Renal cortex interstitium (tissue), 11 donors: Measurements from ENCODE around the gene CRYZL1. TPM values are rescaled to one million over a fixed set of nuclear protein-coding genes. Genes with fewer than 3 reads are reported as not detected.
A peak's percentile ranks its signal among the peaks of the same experiment; 100 is the strongest.

ENCODE experiments used
- DNase-seq, 11 donors: peaks; one replicate each; pipeline ENCODE4 v3.0.0-alpha.2; 2013; ENCODE audit warnings: low read depth in 9 of 11, low spot score in 4 of 11; ENCODE audit errors: extremely low read depth in 1 of 11
- polyA plus RNA-seq, 3 donors: library from polyadenylated mRNA; unstranded; fragments of 120-200 nt; gene quantifications; one replicate each; pipeline ENCODE4 v1.2.1, GENCODE V29; 2013; ENCODE audit not compliant: insufficient read length in 3 of 3

Gene CRYZL1
- polyA plus RNA-seq, 3 donors = 59.2 to 74.0 (median 71.2) TPM

DNA sequence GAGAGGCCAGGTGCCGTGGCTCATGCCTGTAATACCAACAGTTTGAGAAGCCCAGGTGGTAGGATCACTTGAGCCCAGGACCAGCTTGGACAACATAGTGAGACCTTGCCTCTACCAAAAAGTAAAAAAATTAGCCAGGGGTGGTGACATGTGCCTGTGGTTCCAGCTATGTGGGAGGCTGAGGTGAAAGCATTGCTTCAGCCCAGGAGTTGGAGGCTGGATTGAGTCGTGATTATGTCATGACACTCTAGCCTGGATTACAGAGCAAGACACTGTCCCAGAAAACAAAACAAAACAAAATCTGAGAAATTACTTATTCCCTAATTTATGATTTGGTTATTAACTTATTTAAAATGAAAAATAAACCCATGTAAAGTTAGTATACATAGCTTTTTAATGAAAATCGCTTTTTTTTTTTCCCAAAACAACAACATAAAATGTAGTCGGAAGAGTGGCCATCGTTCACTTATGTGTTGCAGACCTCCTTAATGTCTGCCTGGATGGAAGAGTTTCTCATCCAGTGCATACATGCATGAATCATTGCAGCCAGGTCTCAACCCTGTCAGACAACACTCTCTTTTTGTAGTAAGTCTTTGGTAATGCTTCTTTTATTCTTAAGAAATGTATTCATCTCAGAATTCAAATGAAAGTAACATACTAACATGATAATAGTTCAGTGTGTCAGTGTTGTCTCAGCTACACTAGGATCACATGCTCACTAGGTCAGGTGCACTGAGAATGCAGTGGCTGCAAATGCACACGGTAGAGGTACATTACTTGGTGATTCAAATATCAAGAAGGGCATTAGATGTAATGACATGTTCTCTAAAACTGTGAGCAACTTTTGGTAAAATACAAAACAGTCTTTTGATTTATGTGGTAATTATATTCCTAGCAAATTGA is 28.8 kb upstream of the CRYZL1 start:
- DNase-seq = no peak

DNA sequence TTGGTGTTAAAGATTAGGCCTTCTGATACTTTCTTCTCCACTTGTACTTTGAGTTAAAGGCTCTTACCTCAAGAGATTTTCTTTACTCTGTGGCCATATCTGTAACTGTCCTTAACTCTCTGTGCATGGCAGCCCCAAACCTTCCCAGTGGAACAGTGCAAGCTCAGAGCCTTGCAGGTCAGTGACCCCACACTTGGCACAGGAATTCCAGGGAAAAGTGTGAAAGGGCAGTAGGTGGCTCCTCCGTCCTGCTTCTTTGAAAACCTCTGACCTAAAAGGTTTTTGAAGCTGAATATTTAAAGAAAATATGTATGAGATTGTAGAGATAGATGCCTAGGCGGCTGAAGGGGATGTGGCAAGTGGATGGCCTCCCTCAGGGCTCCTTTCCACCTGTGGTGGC is 27.1 kb upstream of the CRYZL1 start:
- DNase-seq = no peak

DNA sequence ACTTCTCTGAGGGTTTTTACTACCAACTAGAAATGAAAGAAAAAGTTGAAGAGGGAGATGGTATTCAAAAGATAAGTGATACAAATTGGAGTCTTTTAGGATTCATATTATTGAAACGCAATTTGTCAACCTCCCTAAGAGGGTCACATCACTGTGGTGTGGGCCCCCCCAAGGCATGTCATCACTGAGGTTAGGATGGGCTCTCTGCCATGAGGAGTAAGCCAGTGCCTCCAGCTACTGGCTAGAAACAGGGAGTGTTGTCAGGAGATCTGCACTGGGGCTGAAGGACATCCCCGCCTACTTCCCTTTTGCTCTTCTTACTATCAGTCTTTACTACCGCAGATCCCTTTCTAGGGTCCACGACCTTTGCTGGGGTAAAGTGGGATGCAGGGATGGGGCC is 26.6 kb upstream of the CRYZL1 start:
- DNase-seq = no peak

DNA sequence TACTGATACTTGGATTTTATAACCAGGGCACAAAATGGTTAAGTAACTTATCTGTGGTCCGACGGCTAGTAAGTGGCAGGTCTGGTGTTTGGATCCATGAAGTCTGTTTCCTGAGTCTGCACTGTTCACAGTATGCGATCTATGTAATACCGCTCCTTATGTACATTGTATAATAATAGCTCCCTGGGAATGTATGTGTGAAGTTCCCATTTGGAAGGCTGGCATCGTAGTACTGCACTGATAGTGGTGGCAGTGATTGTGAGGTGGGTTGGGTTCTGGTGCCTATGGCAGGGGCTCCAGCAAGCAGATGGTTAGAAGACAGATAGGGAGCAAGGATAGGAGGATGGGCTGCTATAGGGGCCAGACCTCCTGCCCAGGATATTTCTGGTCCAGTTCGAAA is 26.1 kb upstream of the CRYZL1 start:
- DNase-seq = no peak

DNA sequence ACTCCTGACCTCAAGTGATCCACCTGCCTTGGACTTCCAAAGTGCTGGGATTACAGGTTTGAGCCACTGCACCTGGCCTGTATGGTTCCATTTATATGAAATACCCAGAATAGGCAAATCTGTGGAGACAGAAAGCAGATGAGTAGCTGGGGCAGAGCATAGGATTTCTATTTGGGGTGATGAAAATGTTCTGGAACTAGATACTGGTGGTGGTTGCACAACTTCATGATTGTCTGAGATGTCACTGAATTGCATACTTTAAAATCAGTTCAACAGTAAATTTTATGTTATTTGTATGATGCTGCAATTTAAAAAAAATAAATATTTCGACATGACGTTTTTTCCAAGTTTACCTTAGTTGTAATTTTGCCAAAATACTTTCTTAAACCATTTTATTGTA is 24.6 kb upstream of the CRYZL1 start:
- no peak for DNase-seq

DNA sequence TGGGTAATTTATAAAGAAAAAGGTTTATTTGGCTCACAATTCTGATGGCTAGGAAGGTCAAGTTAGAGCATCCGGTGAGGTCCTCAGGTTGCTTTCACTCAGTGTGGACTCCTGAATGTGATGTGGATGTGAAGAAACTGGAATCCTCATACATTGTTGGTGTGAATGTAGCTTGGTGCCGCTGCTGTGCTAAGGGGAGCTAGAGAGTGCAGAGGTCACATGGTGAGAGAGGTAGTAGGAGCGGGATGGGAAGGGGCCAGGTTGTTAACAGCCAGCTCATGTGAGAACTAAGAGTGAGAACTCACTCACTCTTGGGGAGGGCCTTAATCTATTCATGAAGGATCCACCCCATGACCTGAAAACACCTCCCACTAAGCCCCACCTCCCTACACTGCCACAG is 22.6 kb upstream of the CRYZL1 start:
- DNase-seq = no peak

DNA sequence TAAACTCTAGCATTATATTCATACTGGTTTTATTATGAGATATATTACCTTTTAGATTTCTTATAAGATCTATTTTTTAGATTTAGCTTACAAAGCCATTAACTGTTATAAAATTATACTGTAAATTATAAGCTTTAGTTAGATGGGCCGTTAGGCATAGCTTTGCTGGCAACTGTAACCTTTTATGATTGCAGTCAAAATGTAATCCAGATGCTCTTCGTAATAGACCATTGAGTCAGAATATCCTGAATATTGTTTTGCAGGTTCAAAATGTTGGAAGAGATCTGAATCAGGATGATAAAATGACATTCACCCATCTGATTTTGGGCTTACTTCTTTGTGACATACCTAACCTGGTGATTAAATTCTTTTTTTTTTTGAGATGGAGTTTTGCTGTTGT is 21.7 kb upstream of the CRYZL1 start:
- DNase-seq = no peak

DNA sequence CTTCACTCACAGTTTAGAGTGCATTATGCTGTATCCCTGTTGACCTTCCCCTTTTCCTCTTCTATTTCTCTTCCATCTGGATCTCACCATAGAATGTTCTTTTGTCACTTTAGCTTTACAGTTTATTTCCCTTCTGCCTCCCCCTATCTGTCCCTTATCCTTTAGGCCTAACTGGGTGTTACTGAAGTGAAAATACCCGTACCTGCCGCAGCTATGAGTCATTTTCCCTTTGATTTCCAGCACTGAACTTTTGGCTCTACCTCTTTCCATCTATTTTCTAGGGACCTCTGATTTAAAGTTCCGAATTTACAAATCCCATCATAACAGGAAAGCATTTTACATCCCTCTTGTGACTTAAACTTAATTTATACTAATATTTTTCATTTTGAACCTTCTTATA is 20.5 kb upstream of the CRYZL1 start:
- DNase-seq = no peak

DNA sequence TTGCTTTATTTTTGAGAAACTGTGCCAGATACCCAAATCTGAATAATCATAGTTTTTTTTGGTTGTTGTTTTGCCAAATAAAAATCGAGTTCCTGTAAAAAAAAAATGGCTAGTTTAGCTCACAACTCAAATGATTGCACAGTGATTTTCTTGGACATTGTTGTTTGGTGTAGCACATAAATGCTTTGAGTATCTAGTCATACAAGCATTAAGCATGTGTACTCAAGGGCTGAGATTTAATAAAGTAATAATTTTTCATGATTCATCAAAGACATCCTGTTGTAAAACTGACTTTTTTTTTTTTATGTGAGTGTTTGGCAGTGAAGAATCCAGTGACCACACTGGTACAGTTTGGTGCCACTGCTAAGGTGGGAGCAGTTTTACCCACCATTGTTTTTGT is 19.6 kb upstream of the CRYZL1 start:
- DNase-seq = no peak

DNA sequence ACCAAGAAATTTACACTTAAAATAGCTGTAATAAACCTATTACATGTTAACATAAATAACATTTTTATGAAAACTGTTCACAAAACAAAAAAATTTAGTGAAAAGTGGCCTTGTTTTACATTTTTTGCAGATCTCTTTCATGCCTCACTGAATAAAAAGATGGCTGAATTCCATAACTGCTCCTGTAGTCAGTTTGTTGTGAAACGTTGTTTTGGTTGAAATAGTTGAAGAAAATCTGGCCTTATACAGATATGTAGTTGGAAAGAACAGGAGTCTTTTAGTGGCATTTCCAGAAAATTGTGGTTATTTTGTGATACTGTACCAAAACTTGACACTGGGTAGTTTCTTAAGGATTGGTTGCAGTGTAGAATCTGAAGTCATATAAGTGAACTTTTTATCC is 18.9 kb upstream of the CRYZL1 start:
- DNase-seq = no peak

DNA sequence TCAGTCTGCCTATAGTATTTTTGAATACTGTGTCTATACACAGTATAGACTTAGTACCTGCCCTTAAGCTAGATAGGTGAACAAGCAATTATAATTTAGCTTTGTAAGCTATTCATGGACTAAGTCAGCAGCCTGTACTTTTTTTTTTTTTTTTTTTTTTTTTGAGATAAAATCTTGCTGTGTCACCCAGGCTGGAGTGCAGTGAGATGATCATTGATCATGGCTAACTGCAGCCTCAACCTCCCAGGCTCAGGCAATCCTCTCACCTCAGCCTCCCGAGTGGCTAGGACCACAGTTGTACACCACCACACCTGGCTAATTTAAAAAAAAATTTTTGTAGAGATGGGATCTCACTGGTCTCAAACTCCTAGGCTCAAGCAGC is 18.0 kb upstream of the CRYZL1 start:
- no peak for DNase-seq

DNA sequence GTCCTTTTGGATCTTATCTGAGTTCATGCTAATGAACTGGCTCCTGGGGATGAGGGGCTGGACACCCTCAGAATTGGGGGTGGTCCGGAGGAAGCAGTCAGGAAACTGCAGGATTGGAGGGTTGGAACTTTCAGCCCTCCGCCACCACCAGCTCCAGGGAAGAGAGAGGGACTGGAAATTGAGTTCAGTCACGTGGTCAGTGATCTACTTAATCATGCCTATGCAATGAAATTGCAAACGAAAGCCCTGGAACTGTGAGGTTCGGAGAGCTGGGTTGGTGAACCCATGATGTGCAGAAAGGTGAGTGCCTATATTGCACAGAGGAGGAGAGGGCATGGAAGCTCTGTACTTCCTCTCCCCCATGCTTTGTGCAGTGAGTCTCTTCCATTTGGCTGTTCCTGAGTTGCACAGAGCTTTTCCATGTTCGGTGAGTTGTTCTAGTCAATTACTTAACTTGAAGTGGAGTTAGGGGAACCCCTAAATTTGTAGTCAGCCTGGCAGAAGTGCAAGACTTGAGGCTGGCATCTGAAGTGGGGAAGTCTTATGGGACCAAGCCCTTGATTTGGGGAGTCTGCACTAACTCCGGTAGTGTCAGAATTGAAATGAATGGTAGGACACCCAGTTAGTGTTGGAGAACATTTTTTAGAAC is 17.5 kb upstream of the CRYZL1 start:
- DNase-seq = no peak

DNA sequence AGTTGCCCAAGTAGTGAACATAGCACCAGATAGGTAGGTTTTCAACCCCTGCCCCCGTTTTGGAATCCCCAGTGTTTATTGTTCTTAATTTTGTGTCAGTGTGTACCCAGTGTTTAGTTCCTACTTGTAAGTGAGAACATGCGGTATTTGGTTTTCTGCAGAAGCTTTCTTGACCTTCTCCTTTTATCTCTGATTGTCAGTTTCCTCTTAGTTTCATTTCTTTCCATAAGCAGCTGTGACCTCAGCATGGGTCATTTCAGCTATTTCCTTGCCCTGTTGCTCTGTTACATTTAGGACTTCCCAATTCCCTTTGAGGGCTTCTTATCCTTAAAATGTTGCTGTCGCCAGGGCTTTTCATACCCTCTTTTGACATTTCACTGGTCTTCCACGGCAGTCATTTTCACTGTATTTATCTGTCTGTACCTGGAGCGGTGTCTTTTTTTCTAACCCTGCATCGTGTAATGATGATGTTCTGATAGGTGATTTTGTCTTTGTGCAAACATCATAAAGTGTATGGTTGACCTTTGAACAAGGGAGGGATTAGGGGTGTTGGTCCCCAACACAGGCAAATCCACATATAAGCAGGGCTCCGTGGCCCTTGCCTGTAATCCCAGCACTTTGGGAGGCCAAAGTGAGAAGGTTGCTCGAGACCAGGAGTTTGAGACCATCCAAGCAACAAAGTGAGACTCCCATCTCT is 15.7 kb upstream of the CRYZL1 start:
- peak in 1 of 11 donors; percentile 34 for DNase-seq

DNA sequence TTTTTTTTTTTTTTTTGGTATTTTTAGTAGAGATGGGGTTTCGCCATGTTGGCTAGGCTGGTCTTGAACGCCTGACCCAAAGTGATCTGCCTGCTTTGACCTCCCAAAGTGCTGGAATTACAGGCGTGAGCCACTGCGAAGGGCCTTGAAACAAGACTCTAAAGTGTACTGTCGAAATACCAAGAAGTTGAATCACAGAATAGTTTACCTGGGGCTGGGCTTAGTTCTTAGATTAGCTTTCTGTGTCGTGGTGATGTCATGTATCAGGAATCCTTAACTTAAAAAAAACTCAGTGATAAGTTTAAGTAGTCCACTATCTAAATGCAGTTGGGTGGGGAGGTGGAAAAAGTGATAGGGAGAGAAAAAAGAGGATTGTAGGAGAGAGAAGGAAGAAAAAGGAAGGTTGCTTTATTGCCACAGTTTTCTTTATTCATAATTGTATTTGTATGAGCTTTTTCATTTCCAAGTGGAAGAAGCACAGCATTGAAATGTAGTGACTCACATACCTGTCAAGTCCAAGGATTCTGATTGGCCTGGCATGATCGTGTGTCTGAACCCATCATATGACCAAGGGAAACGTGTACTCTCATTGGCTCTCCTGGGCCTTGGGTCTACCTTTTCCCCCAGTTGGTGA is 14.2 kb upstream of the CRYZL1 start:
- no peak for DNase-seq

DNA sequence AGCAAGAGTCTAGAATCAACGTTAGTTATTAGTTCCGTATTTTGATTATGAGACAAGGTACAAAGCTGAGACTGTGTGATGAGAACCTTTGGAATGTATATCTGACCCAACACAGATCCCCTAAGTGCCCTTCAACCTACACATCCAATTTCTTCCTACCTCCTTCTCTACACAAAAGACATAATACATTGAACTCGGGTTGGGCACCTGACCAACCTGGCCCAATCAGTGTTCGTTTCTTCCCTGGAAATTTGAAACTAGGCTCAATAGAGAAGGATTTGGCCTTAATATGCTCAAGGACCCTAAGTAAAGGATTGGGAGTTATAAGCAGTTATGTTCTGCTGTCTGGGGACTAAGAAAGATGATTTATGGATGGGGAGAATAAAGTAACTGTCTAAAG is 12.9 kb upstream of the CRYZL1 start:
- no peak for DNase-seq

DNA sequence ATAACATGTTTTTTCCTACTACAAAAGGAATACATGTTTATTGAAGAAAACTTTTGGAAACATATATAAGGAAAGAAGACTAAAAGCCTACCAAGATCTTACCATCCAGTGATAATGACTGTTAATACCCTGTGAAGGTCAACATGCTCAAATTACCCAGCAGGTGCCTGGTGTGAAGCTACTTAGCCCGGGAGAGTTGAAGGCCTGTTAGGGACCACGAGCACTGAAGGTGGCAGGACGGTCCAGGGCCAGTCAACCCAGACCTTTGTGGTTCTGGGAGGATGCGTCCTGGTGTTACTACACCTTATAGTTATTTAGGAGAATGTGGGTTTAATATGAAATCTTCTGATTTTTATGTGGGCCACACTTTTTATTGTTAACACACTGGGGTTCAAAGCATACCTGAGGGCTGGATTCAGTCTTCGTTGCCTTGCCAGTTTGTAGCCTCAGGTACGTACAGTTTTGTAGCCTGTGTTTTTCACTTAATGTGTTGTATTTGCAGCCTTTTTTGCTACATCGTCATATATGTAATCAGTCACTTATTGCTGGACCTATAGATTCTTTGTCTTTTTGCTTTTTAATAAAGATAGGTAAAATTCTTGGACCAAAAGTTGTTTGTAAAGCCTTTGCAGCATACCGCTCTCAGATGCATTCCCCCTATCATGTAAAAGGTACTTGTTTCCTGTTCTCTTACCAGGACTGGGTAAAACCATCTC is 10.6 kb upstream of the CRYZL1 start:
- DNase-seq = no peak

DNA sequence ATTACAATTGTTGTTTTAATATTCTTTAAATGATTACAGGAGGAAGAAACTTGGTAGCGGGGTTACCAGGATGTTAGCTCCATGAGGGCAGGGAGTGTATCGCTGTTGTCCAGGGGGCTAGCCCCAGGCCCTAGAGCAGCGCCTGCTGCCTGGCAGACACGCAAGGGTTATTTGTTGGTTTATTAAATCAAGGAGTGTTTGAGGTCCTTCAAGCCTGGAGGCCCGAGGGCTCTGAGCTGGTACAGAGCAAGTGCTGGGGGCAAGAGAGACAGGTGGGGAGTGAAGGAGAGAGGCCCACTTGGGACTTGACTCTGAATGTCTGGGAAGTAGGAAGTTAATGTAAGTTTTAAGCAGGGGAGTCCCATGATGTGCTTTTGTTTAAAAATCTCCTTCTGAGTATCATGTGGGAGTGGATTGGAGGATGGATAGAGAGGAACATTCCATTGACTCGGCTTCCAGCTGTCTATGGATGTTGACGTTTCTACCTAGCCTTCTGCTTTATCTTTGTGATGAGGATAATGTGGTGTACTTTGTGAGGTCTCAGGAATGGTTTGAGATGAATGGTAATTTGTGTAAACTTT is 9.5 kb upstream of the CRYZL1 start:
- no peak for DNase-seq

DNA sequence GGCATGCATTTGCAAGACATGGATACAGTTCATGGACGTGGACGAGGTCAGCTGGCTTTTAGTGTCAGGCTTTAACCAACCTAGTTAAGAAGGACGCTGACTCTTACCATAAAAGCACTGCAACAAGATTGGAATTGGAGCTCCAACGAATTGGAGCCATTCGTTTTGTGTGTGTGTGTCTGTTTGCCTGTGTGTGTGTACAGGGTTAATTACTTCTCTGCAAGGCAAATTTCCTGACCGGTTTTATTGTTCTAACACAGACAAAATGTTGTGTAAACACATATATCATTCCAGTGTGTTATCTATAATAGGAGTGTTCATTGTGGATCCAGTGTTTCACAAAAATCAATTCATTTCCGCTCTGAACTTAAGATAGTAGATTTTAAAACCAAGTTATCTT is 8.7 kb upstream of the CRYZL1 start:
- DNase-seq = no peak

DNA sequence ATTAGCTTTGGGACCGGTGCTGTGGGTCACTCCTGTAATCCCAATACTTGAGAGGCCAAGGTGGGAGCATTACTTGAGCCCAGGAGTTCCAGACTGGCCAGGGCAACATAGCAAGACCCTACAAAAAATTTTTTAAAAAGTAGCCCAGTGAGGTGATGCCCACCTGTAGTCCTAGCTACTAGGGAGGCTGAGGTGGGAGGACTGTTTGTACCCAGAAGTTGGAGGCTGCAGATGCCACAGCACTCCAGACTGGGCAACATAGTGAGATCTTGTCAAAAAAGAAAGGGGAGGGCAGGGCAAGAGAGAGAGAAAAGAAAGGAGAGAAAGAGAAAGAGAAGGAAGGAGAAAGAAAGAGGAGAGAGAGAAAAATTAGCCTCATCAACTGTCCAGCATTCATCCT is 7.0 kb upstream of the CRYZL1 start:
- no peak for DNase-seq
